Bronchial epithelial cell (primary cell): ENCODE data around the gene LZTR1. TPM values are rescaled to one million over a fixed set of nuclear protein-coding genes. Genes with fewer than 3 reads are reported as not detected.

Experiments
- DNase-seq: peaks from one replicate; pipeline ENCODE4 v3.0.0-alpha.2; 2010; ENCODE audit warnings: low read depth
- FAIRE-seq: peaks from 2 replicates; lab custom pipeline; 2011; peaks lifted over from hg19 to GRCh38; lab: Jason Lieb, UNC
- H3K27me3 ChIP-seq: 2 replicates; pipeline ENCODE4 v1.5.1; 2011; ENCODE audit warnings: low read length; ENCODE audit not compliant: control insufficient read depth, insufficient read depth
- H3K36me3 ChIP-seq: 2 replicates; pipeline ENCODE4 v1.5.1; 2011; ENCODE audit warnings: low read length; ENCODE audit not compliant: control insufficient read depth, insufficient read depth
- H3K4me3 ChIP-seq: 2 replicates; pipeline ENCODE4 v1.5.1; 2011; ENCODE audit warnings: mild to moderate bottlenecking, low read depth, low read length, control low read depth
- total RNA-seq: library from RNA; depleted of rRNA; stranded (reverse); fragments of >200 nt; gene quantifications from 2 replicates; pipeline ENCODE4 v1.2.1, GENCODE V29; 2014
- TF ChIP-seq, protein P1 (sequence below): IDR thresholded peaks from 2 replicates; pipeline ENCODE4 v1.5.1; 2011; ENCODE audit warnings: mild to moderate bottlenecking, moderate library complexity, low read length, control low read depth, inconsistent platforms; ENCODE audit not compliant: insufficient read depth, severe bottlenecking

Gene LZTR1
- total RNA-seq, 1 donor from 2014 or later: 14.7 TPM

DNA sequence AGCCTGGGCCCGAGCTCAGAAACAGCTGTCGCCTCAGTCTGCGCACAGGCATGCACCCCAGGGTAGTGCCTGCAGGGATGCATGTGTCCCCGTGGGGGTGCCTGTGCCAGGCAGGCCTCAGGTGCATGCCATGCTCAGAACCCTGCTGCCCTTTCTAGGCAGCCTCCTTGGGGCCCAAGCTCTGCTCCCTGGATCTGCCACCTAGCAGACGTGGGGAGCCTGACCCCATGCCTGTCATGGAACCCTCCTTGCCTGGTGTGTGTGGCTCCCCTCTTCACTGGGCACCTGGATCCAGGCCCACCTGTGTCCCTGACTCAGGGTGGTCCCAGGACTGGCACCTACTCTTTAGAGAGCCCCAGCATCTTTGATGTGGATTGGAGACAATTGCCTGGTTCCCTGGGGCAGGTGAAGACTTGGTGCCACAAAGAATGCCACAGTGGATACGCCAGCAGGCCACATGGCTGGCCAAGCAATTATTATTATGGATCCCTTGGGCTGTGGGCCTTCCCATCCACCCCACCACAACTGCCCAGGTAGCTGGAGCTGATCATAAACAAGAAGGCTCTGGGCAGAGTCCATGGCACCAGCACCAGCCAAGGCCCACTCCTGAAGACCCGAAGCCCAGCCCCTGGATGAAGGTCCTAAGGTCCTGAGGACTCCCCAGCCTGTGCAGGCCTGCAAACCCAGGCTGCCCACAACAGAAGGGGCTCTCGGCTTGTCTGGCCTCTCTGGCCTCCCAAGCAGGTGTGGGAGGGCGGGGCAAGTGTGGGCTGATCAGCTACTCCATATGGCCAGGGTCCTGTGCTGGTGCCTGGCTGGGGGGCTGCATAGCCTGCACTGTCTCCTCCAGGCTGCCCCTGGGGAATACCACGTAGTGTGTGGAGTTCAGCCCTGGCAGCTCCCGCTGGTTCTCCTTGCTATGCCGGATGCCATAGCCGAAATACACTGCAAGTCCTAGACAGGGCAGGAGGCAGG, 46.5 kb downstream of the LZTR1 start:
- TF ChIP-seq, protein P1, sequence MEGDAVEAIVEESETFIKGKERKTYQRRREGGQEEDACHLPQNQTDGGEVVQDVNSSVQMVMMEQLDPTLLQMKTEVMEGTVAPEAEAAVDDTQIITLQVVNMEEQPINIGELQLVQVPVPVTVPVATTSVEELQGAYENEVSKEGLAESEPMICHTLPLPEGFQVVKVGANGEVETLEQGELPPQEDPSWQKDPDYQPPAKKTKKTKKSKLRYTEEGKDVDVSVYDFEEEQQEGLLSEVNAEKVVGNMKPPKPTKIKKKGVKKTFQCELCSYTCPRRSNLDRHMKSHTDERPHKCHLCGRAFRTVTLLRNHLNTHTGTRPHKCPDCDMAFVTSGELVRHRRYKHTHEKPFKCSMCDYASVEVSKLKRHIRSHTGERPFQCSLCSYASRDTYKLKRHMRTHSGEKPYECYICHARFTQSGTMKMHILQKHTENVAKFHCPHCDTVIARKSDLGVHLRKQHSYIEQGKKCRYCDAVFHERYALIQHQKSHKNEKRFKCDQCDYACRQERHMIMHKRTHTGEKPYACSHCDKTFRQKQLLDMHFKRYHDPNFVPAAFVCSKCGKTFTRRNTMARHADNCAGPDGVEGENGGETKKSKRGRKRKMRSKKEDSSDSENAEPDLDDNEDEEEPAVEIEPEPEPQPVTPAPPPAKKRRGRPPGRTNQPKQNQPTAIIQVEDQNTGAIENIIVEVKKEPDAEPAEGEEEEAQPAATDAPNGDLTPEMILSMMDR: no peak
- no peak for FAIRE-seq
- no peak for DNase-seq
- Histone ChIP-seq H3K36me3 (no peaks in the 10 kb centered on the region), H3K27me3 (peaks cover 2% of the 10 kb centered on the region), H3K4me3 (no peak overlapping the region)

DNA sequence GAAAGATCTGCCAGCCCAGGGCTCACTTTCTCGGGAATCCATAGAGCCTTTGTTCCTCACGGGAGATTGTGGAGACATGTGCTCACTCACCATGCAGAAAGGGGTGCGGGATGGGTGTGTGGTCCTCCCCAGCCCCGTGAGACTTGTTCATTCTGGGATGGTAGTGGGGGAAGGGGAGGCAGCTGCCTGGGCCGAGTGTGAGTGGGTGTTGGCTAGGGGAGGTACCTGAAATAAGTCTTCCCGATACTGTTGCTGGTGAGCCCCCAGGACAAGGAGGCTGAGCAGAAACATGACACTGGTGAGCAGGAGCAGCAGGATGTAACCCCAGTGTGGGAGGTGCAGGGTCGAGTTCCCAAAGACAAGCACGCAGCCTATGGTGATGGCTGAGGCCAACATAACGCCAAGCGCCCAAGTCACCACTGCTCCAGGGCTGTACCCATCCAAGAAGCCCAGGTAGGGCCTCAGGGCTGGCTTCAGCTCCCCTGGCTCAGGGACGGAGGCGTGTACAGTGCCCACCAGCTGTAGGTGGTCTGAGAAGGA, 47.5 kb downstream of the LZTR1 start:
- no peak for DNase-seq
- peaks cover 2% of the 10 kb centered on the region for H3K27me3 ChIP-seq
- H3K4me3 ChIP-seq: no peak overlapping the region
- FAIRE-seq: no peak
- no peaks in the 10 kb centered on the region for H3K36me3 ChIP-seq
- TF ChIP-seq, protein P1: no peak

- TF ChIP-seq, protein P1: no peak
- H3K4me3 ChIP-seq: no peak overlapping the region
- no peak for DNase-seq
- FAIRE-seq: no peak
- H3K36me3 ChIP-seq: no peaks in the 10 kb centered on the region
- H3K27me3 ChIP-seq: peaks cover 2% of the 10 kb centered on the region
Observed at GRCh38 chr22:21030032-21030431, 47.9 kb downstream of the LZTR1 start.

DNA sequence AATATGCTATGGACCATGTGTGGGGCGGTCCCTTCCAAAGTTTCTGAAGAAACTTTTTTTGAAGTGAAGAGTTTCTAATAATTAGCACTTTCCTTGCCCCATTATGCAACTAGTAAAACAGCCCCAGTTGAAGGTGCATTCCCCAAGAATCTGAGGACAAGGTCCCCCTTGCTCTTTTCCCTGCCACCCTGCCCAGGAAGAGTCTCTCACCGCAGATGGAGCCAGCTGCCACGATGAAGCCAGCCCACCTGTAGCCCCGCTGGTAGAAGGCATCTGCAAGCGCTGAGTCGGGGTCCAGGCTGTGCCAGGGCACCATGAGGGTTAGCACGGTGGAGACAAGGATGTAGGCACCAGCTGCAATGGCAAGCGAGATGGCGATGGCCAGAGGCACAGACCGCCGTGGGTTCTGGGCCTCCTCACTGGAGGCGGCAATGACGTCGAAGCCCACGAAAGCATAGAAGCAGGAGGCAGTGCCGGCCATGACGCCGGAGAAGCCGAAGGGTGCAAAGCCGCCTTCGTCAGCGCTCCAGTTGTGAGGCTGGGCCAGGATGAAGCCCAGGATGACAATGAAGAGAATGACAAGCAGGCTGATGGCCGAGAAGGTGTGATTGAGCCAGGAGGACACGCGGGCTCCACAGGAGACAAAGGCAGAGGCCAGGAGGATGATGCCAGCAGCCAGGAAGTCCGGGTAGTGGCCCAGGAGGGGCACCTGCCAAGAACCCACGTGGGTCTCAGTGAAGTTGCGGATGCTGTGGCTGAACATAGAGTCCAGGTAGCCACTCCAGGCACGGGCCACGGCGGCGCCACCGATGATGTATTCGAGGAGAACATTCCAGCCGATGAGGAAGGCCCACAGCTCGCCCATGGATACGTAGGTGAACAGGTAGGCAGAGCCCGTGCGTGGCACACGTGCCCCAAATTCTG, 48.8 kb downstream of the LZTR1 start:
- DNase-seq: no peak
- Histone ChIP-seq H3K4me3 (no peak overlapping the region), H3K27me3 (peaks cover 2% of the 10 kb centered on the region), H3K36me3 (no peaks in the 10 kb centered on the region)
- peak; percentile 47 for FAIRE-seq
- TF ChIP-seq, protein P1: no peak

GRCh38 chr22:21031545-21032036, 49.5 kb downstream of the LZTR1 start:
- peaks cover 2% of the 10 kb centered on the region for H3K27me3 ChIP-seq
- no peak for FAIRE-seq

More at GRCh38 chr22:21031545-21032036, 49.5 kb downstream of the LZTR1 start:
- TF ChIP-seq, protein P1: no peak
- no peak for DNase-seq
- no peaks in the 10 kb centered on the region for H3K36me3 ChIP-seq
- peak overlapping the region; percentile 32 for H3K4me3 ChIP-seq
